Glutamatergic neuron (in vitro differentiated cells): ENCODE measurements around the gene RABL6. TPM values are rescaled to one million over a fixed set of nuclear protein-coding genes. Genes with fewer than 3 reads are reported as not detected.
"Not testable (repeated sequence)": the region's sequence is repeated elsewhere in the genome, so short reads cannot be mapped to it uniquely, and the experiment has no call there.

Source experiments
- DNase-seq: peaks from one replicate; pipeline ENCODE4 v3.0.0; 2022
- H3K27ac Mint-ChIP-seq: one replicate; pipeline ENCODE4 v1.8.0; 2020; ENCODE audit warnings: mild to moderate bottlenecking, mixed read lengths, inconsistent platforms; ENCODE audit not compliant: unreplicated experiment
- H3K27me3 Mint-ChIP-seq: one replicate; pipeline ENCODE4 v1.8.0; 2020; ENCODE audit warnings: mild to moderate bottlenecking, moderate library complexity, mixed read lengths, inconsistent platforms; ENCODE audit not compliant: unreplicated experiment
- H3K36me3 Mint-ChIP-seq: one replicate; pipeline ENCODE4 v1.8.0; 2020; ENCODE audit warnings: mild to moderate bottlenecking, mixed read lengths, inconsistent platforms; ENCODE audit not compliant: unreplicated experiment
- H3K4me1 Mint-ChIP-seq: one replicate; pipeline ENCODE4 v1.8.0; 2020; ENCODE audit warnings: mild to moderate bottlenecking, low read depth, mixed read lengths, inconsistent platforms; ENCODE audit not compliant: unreplicated experiment
- H3K4me3 Mint-ChIP-seq: one replicate; pipeline ENCODE4 v1.8.0; 2020; ENCODE audit warnings: mild to moderate bottlenecking, mixed read lengths, inconsistent platforms; ENCODE audit not compliant: unreplicated experiment
- H3K9me3 Mint-ChIP-seq: one replicate; pipeline ENCODE4 v1.8.0; 2020; ENCODE audit warnings: mild to moderate bottlenecking, moderate library complexity, mixed read lengths, inconsistent platforms; ENCODE audit not compliant: unreplicated experiment
- total RNA-seq: library from RNA; stranded (reverse); fragmentation: NEBNext Ultra II Directional; extraction: Animal tissue kit (Norgen Biotek cat#: 25700); gene quantifications from one replicate; pipeline ENCODE4 v1.2.1, GENCODE V29; 2021; ENCODE audit not compliant: unreplicated experiment
- TF ChIP-seq, protein P1 (sequence below): fragments of 200-600 bp; sonication (generic); IDR thresholded peaks from one replicate; pipeline ENCODE4 v1.5.0; 2021; ENCODE audit not compliant: partially characterized antibody, unreplicated experiment

Gene RABL6
- total RNA-seq, 1 donor from 2014 or later = 149 TPM

DNA sequence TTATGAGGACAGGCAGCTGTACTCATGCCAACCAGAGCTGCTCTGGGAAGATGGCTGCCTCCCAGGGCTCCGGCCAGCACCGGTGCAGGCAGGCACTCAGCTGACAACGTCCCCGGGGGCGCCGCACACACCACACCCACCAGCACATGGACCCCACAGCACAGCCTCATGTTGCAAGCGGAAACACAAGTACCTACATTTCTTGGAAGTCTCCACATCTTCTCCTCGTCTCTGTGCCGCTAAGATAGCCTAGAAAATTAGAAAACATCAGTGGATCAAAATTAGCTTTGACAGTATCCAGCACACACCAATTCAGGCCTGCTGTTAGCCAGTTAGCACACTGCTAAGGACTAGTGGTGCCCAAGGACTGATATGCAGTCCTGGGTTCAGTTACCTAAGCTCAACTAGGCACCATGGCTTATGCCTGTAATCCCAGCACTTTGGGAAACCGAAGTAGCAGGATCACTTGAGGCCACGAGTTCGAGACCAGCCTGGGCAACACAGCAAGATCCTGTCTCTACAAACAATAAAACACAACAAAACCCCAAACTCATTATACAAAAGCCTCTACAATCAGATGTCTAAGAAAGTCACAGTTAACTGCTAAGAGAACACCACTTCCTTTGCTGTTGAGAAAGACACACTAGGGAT is 56.0 kb downstream of the RABL6 start:
- Mint-ChIP-seq H3K27ac (peak overlapping the region; percentile 75), H3K27me3 (no peaks in the 10 kb centered on the region), H3K4me1 (peaks cover 5% of the 10 kb centered on the region), H3K4me3 (peak overlapping the region; percentile 63), H3K9me3 (peaks cover 9% of the 10 kb centered on the region), H3K36me3 (peaks cover 6% of the 10 kb centered on the region)
- TF ChIP-seq, protein P1, sequence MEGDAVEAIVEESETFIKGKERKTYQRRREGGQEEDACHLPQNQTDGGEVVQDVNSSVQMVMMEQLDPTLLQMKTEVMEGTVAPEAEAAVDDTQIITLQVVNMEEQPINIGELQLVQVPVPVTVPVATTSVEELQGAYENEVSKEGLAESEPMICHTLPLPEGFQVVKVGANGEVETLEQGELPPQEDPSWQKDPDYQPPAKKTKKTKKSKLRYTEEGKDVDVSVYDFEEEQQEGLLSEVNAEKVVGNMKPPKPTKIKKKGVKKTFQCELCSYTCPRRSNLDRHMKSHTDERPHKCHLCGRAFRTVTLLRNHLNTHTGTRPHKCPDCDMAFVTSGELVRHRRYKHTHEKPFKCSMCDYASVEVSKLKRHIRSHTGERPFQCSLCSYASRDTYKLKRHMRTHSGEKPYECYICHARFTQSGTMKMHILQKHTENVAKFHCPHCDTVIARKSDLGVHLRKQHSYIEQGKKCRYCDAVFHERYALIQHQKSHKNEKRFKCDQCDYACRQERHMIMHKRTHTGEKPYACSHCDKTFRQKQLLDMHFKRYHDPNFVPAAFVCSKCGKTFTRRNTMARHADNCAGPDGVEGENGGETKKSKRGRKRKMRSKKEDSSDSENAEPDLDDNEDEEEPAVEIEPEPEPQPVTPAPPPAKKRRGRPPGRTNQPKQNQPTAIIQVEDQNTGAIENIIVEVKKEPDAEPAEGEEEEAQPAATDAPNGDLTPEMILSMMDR = no peak
- no peak for DNase-seq

DNA sequence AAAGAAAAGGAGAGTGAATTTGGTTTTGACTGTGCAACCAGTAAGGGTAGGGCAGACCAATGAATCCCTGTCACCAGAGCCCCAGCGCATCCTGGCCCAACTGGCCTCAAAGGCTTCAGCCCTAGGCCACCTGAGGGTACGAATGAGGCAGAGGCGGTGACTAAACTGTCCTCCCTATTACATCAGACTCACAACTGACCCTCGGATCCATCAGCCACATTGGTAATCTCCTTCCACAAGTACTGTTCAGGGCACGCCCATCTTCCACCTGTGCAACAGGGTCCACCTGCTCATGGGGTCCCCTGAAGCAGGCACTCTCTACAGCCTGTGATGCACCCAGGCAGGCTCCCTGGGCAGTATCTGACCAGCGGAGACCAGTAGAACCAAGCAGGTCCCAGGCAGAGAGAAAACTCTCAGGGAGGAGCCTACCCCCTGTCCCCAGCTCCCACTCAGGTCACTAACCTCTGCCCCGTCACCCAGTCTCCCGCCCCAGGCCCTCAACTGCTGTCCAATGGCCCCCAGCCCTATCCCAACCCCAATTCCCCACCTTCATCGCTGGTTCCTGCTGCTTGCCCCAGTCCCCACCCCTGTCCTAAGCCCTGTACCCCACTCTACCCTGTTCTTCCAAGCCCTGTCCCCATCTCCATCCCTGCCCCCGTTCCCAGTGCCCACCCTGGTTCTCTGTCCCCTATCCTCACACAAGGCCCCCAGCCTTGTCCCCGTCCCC is 57.5 kb downstream of the RABL6 start:
- peak overlapping the region; percentile 83 for H3K27ac Mint-ChIP-seq

DNA sequence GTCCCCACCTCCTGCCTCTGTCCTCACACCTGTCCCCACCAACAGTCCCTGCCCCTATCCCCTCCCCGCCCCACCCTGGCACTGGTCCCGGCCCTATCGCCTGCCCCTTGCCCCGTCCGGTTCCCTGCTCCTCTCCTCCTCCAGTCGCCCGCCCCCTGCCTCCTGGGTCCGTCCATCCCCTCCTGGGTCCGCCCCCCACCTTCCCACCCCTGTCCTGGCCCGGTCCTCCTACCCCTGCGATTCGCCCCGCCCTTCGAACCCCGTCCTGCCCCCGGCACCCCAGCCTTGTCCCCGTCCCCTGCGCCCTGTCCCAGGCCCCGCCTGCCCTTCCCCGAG is 58.0 kb downstream of the RABL6 start:
- peak overlapping the region; percentile 89 for H3K4me3 Mint-ChIP-seq
- H3K27me3 Mint-ChIP-seq = no peaks in the 10 kb centered on the region
- H3K36me3 Mint-ChIP-seq = peaks cover 11% of the 10 kb centered on the region
- H3K27ac Mint-ChIP-seq = peak overlapping the region; percentile 83
- TF ChIP-seq, protein P1 = no peak
- no peak for DNase-seq
- H3K4me1 Mint-ChIP-seq = peaks cover 3% of the 10 kb centered on the region
- peaks cover 8% of the 10 kb centered on the region for H3K9me3 Mint-ChIP-seq

More for the DNA sequence above, 57.5 kb downstream of the RABL6 start:
- H3K4me3 Mint-ChIP-seq = peak overlapping the region; percentile 89
- no peak for DNase-seq
- peaks cover 9% of the 10 kb centered on the region for H3K9me3 Mint-ChIP-seq
- peaks cover 5% of the 10 kb centered on the region for H3K4me1 Mint-ChIP-seq
- H3K36me3 Mint-ChIP-seq = peaks cover 11% of the 10 kb centered on the region
- no peaks in the 10 kb centered on the region for H3K27me3 Mint-ChIP-seq
- TF ChIP-seq, protein P1 = no peak

DNA sequence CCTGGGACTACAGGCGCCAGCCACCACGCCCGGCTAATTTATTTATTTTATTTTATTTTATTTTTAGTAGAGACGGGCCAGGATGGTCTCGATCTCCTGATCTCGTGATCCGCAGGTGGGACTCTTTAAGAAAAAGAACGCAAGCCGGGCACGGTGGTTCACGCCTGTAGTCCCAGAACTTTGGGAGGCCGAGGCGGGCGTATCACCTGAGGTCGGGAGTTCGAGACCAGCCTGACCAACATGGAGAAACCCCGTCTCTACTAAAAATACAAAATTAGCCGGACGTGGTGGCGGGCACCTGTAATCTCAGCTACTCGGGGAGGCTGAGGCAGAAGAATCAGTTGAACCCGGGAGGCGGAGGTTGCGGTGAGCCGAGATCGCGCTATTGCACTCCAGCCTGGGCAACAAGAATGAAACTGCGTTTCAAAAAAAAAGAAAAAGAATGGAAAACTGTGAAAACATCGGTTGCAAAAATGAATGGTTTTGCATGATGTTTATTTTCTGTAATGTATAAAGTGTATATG is 59.2 kb downstream of the RABL6 start:
- not testable (repeated sequence) for H3K4me3 Mint-ChIP-seq, H3K27me3 Mint-ChIP-seq, DNase-seq, H3K4me1 Mint-ChIP-seq, H3K27ac Mint-ChIP-seq
- Mint-ChIP-seq H3K36me3 (peaks cover 11% of the 10 kb centered on the region), H3K9me3 (peaks cover 11% of the 10 kb centered on the region)

DNA sequence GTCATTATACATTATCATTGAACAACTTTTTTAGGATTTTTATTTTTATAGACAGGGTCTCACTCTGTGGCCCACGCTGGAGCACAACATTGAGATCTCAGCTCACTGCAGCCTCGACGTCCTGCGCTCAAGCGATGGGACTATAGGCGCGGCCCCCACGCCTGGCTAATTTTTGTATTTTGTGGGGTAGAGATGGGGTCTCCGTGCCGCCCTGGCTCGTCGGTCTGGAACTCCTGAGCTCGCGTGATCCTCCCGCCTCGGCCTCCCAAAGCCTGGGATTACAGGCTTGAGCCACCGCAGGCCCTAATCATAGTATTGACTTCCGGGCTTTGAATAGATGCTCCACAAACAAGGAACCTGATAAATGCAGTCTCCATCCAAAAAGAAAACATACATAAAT is 59.7 kb downstream of the RABL6 start:
- Mint-ChIP-seq H3K4me3 (peak overlapping the region; percentile 34), H3K9me3 (peaks cover 11% of the 10 kb centered on the region), H3K27ac (no peak overlapping the region), H3K36me3 (peaks cover 11% of the 10 kb centered on the region), H3K27me3 (no peaks in the 10 kb centered on the region), H3K4me1 (peaks cover 3% of the 10 kb centered on the region)
- TF ChIP-seq, protein P1 = no peak
- no peak for DNase-seq
